Lower lobe of right lung (tissue), 2 donors: ENCODE data around the gene HHEX. TPM values are rescaled to one million over a fixed set of nuclear protein-coding genes. Genes with fewer than 3 reads are reported as not detected.

Experiments
- ATAC-seq, 2 donors: fragments of 200-7000 bp; cut with Tn5 transposase; one replicate each; pipeline ENCODE4 v1.9.1; 2020 to 2022; ENCODE audit warnings: mild to moderate bottlenecking in 2 of 2, moderate library complexity in 2 of 2
- DNase-seq: peaks from one replicate; pipeline ENCODE4 v3.0.0-alpha.2; 2020
- H3K27ac ChIP-seq: fragments of 200-600 bp; one replicate; pipeline ENCODE4 v1.8.0; 2022
- H3K27me3 ChIP-seq: fragments of 200-600 bp; one replicate; pipeline ENCODE4 v1.8.0; 2022; ENCODE audit warnings: low read depth
- H3K36me3 ChIP-seq: fragments of 200-600 bp; one replicate; pipeline ENCODE4 v1.8.0; 2022; ENCODE audit warnings: mild to moderate bottlenecking
- H3K4me1 ChIP-seq: fragments of 200-600 bp; one replicate; pipeline ENCODE4 v1.8.0; 2022
- H3K4me3 ChIP-seq: fragments of 200-600 bp; one replicate; pipeline ENCODE4 v1.8.0; 2022; ENCODE audit warnings: mild to moderate bottlenecking
- H3K9me3 ChIP-seq: fragments of 200-600 bp; one replicate; pipeline ENCODE4 v1.8.0; 2022
- intact Hi-C: fragments of 100-400 bp; cut with DNase I; formaldehyde crosslinking; loops from one replicate; pipeline ENCODE4 v1.11.0; 2022
- total RNA-seq: library from RNA; stranded (reverse); fragmentation: NEBNext Ultra II Directional; extraction: Animal tissue kit (Norgen Biotek cat#: 25700); gene quantifications from one replicate; pipeline ENCODE4 v1.2.1, GENCODE V29; 2021
- TF ChIP-seq, protein P1 (sequence below): fragments of 200-600 bp; IDR thresholded peaks from one replicate; pipeline ENCODE4 v1.8.0; 2022; ENCODE audit warnings: antibody characterized with exemption, mild to moderate bottlenecking
- donor health status: DM: no; HTN: yes; CAD: no; lungs with severe emphysema.

HHEX gene
- total RNA-seq, 1 donor from 2014 or later: 19.5 TPM

DNA sequence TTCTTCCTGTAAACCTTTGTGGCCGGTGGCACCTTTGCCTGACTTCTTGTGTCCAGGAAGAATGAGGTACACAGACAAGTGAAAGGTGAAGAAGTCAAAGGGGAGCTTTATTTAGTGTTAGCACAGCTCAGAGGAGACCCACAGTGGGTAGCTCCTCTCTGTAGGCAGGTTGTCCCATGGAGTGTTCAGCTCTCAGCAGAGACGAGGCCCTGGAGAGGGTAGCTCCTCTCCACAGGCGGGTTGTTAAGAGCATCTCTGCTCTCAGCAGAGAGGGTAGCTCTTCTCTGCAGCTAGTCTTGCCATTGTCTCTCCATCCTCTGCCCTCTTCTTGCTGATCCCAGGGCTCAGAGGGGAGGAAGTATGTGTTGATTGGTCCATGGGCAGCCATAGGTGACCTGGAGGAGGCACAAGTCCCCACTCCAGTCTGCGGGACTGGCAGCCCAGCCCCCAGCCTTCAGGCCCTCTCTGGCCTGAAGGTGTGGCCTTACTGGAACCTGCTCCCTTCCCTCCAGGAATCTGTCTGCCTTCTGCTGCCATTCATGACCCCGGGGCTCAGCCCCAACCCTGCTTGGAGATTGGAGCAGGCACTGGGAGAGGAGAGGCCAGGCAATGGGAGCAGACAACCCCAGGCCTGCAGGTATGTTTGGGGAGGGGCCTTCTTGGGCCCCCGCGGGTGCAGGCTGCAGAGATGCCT is 24.5 kb downstream of the HHEX start:
- Histone ChIP-seq H3K4me3 (no peak overlapping the region), H3K36me3 (no peaks in the 10 kb centered on the region), H3K27me3 (no peaks in the 10 kb centered on the region), H3K4me1 (no peaks in the 10 kb centered on the region), H3K9me3 (no peaks in the 10 kb centered on the region), H3K27ac (no peak overlapping the region)
- DNase-seq: no peak
- no peak for ATAC-seq
- TF ChIP-seq, protein P1, sequence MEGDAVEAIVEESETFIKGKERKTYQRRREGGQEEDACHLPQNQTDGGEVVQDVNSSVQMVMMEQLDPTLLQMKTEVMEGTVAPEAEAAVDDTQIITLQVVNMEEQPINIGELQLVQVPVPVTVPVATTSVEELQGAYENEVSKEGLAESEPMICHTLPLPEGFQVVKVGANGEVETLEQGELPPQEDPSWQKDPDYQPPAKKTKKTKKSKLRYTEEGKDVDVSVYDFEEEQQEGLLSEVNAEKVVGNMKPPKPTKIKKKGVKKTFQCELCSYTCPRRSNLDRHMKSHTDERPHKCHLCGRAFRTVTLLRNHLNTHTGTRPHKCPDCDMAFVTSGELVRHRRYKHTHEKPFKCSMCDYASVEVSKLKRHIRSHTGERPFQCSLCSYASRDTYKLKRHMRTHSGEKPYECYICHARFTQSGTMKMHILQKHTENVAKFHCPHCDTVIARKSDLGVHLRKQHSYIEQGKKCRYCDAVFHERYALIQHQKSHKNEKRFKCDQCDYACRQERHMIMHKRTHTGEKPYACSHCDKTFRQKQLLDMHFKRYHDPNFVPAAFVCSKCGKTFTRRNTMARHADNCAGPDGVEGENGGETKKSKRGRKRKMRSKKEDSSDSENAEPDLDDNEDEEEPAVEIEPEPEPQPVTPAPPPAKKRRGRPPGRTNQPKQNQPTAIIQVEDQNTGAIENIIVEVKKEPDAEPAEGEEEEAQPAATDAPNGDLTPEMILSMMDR: no peak
- intact Hi-C loops: no loop called here

DNA sequence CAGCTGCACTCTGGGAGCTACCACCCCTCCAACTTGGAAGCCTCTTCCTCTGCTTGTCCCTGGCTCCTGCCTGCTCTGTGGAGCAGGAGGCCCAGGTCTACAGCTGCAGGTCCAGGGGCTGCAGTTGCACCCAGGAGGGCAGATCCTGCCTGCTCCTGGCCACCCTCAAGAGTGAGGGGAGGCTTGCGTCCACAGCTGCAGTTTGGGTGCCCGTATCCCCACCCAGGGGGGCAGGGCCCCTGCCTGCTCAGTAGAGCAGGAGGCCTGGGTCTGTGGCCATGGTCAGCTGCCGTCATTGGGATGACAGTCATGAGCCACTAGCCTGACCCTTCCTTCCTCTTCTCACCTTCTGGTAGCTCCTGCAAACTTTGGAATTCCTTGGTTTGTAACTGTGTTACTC is 25.1 kb downstream of the HHEX start:
- intact Hi-C loops: no loop called here
- no peaks in the 10 kb centered on the region for H3K9me3 ChIP-seq
- H3K27ac ChIP-seq: no peak overlapping the region
- H3K4me3 ChIP-seq: no peak overlapping the region
- TF ChIP-seq, protein P1: no peak
- no peaks in the 10 kb centered on the region for H3K27me3 ChIP-seq
- no peaks in the 10 kb centered on the region for H3K36me3 ChIP-seq
- H3K4me1 ChIP-seq: no peaks in the 10 kb centered on the region
- DNase-seq (no peak), ATAC-seq (no peak)

DNA sequence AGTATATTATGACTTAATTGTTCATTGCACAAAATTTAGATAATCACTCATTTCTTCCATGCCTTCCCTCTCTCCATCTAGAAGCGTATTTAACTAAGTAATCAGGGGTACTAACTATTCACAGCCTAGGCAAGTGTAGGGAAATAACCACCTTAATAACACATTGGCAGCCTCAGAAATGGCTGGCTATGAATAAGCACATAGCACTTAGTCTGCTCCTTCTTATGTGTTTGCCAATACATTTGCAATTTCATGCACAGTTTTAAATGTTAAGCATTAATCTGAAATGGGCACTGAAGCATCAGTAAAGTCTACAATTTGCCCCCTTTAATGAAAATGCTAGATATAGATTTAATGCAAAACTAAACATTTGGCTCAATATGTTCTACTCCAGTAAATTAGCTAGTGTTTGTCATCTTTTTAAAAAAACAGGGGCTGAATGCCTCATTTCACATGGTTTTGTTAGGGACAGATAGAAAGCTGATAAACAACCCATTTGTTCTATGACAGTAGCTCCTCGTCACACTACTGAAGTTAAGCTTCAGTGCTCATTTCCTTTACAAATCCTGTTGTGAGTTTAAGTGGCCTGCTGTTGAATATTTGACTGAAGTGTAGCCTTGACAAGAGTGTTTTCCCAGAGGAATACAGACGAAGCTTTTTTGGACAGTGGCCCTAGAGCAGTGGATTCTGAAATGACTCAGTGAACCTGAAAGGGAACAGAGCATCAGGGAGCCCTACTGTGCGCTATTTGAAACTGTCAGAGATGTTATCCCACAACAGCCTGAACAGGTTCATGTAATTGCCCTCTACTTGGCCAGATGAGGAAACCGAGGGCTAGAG is 30.5 kb downstream of the HHEX start:
- H3K9me3 ChIP-seq: no peaks in the 10 kb centered on the region
- TF ChIP-seq, protein P1: no peak
- no peaks in the 10 kb centered on the region for H3K4me1 ChIP-seq
- no peak for DNase-seq
- H3K4me3 ChIP-seq: no peak overlapping the region
- H3K27ac ChIP-seq: no peak overlapping the region
- ATAC-seq: no peak
- H3K27me3 ChIP-seq: no peaks in the 10 kb centered on the region
- H3K36me3 ChIP-seq: no peaks in the 10 kb centered on the region
- intact Hi-C loops: no loop called here

DNA sequence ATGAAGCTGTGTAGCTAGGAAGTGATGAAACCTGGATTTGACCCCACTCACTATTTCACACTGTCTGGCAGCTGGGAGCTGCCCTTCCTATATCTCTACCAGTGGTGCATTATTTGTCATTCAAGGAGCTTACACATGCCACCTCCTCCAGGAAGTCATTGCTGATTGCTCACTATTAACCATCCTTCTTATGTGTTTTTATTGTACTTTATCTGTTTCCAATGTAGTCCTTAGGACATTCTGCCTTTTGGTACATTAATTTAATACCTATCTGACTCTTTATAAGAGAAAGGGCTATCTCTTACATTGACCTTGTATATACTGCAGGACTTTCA is 31.0 kb downstream of the HHEX start:
- ATAC-seq (no peak), DNase-seq (no peak)
- H3K4me1 ChIP-seq: no peaks in the 10 kb centered on the region
- H3K27me3 ChIP-seq: no peaks in the 10 kb centered on the region
- no peaks in the 10 kb centered on the region for H3K9me3 ChIP-seq
- H3K27ac ChIP-seq: no peak overlapping the region
- intact Hi-C loops: no loop called here
- TF ChIP-seq, protein P1: no peak
- H3K36me3 ChIP-seq: no peaks in the 10 kb centered on the region
- H3K4me3 ChIP-seq: no peak overlapping the region

DNA sequence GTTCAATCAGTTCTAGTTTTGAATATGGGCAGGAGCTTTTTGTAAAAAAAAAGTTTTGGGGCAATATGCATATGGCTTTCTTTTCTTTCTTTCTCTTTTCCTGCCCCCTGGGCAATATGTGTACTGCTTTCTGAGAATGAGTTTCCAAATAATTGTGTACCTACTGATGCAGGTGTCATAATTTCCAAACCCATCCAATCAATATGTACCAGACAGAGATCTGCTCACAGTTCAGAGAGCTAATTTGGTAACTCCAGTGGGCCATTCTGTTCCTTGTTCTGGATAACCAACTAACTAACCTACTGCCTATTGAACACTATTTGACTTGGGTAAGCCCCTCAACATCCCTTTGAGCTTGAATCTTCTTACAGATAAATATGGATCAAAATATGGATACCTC is 32.6 kb downstream of the HHEX start:
- H3K27ac ChIP-seq: no peak overlapping the region
- H3K9me3 ChIP-seq: no peaks in the 10 kb centered on the region
- DNase-seq (no peak), ATAC-seq (no peak)
- no peaks in the 10 kb centered on the region for H3K4me1 ChIP-seq
- no peaks in the 10 kb centered on the region for H3K36me3 ChIP-seq
- no peak overlapping the region for H3K4me3 ChIP-seq
- intact Hi-C loops: no loop called here
- TF ChIP-seq, protein P1: no peak
- H3K27me3 ChIP-seq: no peaks in the 10 kb centered on the region
